ENCODE results near the gene SIK2.

The SIK2 gene

DNA sequence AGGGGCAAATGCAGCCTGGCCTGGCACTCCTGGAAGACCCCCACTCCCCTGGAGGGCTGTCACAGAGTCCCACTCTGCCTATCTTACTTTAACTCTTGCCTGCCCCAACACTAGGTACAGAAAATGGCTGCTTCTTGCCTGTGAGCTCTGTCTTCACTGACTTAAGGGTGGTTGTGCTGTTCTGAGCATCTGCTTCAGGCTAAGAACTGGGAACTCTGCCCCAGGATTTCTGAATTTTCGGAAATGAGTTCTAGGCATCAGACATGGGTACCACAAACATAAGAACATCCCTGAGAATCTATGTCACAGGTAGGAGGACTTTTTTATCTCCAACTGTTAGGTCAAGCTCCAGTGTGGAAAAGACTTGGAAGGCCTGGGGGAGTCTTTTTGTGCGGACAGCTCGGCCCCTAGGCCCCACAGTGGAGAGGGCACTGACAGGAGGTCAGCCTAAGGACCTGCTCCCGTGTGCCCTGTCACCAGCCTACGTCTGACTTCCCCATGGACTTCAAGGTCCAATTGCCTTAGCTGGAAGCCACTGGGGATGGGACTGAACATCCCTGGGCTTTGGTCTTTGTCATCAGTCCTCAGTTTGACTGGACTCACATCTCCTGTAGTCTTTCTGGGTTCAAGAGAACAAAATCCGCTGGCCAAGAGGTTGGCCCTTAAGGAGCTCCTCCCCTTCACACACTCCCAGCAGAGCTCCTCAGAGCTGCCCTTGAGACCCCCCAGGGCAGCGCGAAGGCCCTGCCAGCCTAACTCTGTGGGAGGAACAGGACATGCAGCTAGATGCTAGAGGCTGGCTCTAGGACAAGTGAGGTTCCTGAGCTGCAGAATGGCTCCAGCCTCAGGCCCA, 132.1 kb downstream of the SIK2 start:
- no peak for FAIRE-seq

DNA sequence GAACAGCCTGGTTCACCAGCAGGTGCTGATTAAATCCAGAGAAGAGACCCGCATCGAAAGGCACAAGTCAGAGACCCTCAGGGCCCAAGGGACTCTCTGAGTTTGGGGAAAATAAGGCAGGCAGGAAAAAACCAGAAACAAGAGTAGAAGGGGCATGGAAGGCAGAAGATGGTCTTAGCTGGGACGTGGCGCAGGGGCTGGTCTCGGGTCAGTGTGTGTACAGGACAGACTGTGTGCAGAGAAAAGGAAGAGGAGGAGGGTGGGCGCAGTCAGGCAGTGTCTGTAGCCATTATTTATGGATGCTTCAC, 132.7 kb downstream of the SIK2 start:
- no peak for FAIRE-seq

DNA sequence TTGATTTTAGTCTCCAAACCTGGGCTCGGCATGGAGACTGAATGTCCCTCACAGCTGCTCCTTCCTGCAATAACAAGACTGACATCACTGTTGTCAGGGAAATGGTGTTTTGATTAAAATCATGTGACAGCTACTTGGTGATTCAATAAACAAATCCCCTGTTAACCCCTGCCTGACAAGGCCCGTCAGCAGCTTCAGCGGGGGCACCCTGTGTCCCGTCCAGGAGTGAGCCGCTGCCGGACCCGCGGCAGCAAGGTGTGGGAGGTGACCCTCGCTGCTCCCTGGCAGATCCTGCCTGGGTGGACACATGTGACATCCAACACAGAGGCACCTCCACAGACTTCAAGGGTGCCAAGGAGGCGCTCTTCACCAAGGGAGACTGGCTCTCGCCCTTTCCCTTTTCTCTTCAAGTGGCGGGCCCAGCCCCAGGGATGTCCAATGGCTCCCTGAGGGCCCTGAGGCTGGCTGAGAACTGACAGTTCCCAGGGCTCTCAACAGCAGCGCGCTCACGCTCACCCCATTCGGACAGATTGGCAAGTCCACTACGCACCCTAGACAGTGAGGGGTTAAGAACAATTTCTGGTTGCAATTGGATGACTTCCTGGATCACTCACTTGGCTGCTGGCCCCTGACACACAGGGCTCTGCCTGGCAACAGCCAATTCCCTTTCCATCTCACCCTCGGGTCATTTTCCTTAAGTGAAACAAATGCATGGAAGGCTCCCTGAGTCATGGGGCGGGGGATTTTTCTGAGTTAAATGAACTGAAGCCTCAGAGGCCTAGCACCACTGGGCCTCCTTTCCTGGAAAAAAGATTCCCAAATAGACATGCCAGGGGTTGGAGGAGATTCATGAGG, 133.2 kb downstream of the SIK2 start:
- FAIRE-seq, result no peak

DNA sequence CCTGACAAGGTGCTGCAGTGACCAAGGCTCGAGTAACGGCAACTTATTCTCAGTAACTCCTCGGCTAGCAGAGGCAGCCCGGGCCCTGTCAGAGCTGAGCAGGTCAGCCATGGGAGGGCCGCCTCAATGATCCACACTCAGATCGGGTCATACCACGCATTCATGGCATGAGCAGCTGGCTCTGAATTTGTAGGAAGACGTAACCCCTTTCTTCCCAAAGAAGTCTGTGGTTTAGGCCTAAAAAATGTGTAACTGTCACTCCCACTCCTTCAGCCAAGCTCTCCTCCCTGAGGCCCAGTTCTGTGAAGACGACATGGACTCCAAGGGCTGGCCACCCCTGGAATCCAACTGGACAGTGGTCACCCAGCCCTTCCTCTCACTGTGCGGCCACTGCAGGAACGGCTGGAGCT, 133.9 kb downstream of the SIK2 start:
- no peak for FAIRE-seq

DNA sequence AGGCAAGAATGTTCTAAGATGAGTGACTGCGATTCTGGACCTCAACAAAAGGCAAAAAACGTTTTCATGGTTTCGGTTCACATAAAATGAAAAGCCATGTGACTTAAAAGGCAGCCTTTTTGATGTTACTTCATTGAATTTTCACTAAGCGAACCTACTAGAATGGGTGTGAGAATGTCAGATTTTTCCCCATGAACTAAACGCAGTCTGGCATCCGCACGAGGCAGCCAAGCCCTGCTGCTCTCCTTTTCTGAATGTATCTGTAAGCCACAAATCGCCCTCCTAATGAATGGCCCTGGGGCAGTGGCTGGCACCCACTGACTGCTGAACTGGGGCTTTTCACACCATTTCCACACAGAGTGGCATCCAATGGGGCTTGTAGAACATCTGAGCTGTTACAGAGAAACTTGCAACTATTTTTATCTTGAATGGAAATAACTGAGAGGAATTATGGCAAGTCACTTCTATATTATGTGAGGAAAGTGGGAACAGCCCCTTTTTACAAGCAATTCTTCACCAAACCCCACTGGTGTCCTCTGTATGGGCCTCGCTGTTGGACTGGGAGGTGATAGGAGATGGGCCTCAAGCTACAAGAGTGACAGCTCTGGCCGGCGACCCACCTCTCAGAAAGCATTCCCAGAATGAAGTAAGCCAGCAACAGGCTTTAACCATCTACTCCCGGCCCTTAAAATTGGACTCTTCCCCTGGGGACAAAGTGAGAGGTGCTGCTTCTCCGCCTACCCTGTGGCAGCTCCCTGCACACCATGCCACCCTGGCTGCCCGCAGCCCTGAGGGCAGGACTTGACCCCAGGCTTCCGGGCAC, 134.6 kb downstream of the SIK2 start:
- no peak for FAIRE-seq

DNA sequence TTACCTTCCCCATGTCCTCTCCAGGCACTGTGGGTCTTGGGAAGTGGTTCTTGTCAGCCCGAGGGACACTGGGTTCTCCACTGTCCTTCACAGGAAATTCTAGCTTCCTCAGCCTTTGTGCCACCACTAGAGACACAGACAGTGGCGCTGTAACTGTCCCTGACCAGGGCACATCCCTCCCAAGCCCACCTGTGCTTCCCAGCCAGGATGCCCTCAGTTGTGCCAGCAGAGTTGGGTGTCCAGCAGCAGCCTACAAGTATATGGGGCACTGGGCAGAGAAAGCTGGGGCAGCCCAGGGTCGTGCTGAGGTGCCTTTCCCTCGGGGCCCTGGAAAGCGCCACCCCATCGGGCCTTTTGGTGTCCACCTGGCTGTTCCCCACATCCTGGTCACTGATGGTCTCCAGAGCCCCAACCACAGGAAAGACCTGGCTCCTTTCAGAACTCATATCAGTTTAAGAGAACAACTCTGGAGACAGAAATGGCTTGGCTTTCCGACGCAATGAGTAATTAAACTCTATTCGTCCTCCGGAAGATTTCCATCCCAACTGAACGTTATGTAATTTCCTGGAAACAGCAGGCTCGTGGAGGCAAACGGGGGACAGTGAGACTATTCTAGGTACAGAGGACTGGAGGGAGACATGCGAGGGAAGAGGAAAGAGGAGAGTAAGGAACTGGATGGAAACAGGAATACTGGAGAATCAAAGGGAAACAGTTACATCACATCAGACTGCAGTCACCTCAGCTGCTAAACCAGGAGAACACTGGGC, 135.4 kb downstream of the SIK2 start:
- no peak for FAIRE-seq

DNA sequence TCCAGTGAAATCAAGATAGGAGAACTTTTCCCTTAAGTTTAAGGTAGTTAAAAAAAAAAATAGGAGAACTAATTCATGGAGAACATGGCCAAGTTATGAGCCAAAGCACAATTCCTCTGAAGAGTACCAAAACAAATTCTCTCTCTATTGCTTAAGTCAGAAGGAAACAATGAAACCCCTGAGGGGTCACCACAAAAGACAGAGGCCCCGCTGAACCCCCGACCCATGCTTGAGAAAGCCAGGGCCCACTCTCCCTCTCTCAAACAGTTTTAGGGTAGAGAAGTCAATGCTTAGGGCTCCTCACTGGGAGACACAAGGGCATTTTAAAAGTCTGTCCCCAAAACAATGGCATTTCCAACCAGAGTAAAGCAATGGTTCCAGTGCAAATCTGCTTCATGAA, 137.1 kb downstream of the SIK2 start:
- no peak for FAIRE-seq

DNA sequence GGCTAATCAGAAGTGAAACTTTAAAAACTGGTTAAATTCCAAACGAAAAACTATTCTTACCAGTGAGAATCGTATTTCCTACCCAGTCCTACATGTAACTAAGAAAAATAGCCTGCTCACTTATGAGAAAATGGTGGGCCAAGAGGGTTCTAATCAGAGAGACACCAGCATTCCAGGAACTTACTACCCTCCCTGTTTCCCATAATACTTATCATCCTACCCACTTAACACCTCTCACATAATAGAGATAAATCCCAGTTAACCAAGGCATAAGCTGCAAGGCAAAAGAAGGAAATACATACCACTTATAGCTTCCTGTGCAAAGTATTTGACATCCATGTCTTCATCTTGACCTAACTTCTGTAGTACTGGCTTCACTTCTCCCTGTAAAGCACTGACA, 139.5 kb downstream of the SIK2 start:
- no peak for FAIRE-seq

DNA sequence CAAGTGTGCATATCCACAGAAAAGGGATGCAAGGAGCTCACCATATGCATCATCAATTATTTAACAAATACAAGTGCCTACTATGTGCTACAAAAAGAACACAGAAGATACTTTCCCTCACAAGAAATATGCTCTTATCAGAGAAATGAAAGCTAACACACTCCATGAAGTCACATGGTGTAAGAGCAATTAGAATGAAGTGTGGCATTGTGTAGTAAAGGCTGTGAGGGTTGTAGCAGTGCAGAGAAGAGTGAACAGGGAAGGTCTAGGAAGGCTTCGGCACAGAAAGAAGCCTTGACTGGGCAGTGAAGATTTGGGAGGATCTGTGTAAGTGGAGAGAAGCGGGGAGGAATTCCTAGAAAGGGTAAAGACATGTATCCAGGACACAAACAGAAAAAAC, 141.5 kb downstream of the SIK2 start:
- no peak for FAIRE-seq

DNA sequence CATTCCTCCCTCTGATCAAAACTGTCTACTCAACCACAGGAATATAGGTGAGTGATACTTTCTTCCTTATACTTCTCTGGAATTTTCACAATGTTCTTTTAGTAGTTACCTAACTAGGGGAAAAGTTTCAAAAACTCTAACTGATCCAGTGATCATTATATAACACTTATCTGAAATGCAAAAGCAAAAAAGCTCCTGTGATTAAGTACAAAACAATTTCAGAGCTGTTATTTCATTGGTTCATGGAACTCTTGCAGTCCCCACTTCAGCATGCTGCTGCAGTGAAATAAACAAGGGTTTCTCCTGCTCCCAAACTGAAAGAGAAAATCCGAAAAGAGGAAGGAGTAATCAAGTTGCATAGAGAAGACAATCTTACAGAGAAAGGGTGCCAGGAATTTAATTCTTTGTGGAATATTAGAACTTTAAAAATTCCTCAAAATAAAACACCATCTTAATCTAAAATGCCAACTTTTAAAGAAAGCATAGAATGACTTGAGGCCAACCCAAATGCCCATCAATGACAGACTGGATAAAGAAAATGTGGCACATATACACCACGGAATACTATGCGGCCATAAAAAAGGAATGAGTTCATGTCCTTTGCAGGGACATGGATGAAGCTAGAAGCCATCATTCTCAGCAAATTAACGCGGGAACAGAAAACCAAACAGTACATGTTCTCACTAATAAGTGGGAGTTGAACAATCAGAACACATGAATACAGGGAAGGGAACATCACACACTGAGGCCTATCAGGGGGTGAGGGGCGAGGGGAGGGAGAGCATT, 143.7 kb downstream of the SIK2 start:
- FAIRE-seq, result no peak

DNA sequence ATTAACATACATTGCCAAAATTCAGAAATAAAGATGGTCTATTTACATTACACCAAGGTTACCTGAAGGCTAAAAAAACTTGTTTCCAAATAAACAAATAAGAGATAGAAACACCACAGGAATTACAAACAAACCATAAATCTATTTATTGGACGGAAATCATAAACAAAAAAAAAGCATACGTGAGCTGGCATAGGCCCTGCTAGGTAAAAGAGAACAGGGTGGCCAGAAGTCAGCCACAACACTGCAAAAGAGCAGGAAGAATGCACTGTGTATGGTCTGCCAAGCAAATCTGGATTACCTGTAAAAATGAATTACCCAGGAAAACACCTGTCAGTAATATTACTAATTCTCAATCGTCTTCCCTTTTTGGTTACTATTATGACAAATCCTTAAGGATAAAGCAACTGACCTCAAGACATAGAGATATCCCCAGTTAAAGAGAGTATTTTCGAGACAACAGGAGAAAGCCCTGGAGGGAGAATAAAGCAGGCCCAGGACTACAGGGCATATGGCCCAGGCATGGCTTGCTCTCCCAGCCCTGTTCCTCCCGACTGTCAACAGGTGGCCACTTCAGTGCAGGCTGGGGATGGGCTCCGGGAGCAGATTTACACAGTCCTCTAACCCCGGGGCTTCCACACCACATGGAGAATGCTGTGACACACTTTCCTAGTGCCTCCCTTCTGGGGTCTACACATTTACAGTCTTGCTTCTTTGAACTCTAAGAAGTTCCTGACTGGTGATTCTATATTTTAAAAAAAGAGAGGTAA, 146.0 kb downstream of the SIK2 start:
- FAIRE-seq, result no peak

DNA sequence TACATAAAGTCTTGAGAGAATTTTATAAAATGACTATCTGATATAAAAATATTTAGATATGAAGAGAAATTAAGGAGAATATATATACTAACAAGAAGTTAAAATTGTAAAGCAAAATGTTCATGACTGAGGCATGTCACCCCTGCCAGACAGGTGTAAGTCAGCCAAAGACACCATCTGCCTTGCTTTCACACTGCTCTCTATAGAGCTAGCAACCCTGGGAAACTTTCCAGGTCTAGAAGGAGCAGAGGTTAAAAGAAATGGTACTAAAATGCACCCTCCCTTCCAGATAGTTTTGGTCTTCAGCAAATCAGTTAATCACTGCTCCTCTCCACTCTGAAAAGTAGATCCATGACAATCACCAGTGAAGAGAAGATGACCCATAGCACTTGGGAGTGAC, 147.4 kb downstream of the SIK2 start:
- FAIRE-seq, result no peak

DNA sequence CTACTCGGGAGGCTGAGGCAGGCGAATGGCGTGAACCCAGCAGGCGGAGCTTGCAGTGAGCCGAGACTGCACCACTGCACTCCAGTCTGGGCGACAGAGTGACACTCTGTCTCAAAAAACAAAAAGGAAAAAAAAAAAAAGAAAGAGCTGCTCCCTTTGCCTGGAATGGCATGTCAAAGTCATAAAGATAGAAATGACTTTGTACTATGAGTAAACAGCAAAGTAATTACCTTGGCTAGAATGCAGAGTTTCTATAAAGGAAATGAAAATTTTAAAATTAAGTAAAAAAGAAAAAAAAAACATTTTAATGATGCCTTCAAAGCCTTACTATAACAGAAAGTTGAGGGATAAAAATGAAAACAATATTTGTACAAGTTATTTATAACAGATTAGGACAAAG, 153.8 kb downstream of the SIK2 start:
- no peak for FAIRE-seq

DNA sequence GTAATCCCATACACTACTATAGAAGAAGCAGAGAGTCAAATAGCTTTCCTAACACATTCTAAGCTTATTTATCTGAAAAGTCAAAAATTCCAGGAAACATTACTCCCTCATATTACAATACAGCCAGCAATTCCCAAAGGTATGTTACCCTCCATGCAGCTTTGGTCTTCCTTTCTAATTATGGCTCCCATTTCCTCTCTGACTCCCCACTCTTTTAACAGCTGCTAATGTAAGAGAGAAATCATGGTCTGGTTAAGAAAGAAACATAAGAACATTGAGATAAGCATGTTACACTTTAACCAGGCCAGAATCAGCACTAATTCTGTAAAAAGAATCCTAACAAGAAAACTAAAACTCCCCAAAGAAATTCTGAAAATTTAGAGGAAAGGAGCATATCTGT, 157.1 kb downstream of the SIK2 start:
- FAIRE-seq, result no peak

DNA sequence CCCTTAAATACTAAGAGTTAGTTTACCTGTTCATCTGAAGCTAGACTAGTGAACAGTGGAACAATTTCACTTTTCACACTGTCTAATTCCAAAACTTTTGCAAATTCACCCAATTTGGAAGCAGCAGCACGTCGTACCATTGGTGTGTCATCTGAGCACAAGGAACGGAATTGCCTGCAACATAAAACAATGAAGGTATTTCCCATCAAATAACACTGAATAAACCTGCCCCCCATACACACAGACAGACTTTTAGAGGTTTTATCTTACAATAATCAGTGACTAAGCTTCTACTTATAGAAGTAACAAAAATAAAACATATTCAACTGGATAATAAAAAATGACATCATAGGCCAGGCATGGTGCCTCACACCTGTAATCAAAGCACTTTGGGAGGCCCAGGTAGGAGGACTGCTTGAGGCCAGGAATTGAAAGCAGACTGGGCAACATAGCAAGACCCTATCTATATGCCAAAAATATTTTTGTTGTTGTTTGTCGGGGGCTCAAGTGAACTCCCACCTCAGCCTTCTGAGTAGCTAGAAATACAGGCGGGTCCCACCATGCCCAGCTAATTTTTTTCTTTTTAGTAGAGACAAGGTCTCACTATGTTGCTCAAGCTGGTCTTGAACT, 157.6 kb downstream of the SIK2 start:
- no peak for FAIRE-seq

DNA sequence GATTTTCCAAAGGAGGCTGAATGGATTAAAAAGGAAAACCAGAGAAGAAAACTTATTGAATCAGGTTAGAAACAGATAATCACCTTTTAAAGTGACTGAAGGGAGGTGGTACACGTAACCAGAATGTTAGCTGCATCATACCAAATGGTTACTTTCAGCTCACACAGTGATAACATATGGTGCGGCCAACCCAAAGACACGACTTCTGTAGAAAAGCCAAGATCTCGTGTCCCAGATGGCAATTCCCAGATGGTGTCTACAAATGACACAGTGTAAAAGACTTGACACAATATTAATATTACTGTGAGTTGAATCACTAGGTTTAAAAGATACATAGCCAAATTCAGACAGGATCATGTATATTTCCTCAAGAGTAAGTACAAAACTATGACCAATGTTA, 158.8 kb downstream of the SIK2 start:
- no peak for FAIRE-seq

DNA sequence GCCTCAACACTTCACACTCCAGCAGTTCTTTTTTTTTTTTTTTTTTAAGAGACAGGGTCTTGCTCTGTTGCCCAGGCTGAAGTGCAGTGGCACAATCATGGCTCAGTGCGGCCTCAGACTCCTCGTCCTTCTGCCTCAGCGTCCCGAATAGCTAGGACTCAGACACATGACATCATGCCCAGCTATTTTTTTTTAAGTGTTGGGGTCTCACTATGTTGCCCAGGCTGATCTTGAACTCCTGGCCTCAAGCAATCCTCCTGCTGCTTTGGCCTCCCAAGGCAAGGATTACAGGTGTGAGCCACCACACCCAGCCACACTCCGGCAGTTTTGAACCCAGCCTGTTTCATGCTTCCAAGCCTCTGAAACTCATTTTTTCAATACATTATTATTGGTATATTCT, 160.3 kb downstream of the SIK2 start:
- no peak for FAIRE-seq

DNA sequence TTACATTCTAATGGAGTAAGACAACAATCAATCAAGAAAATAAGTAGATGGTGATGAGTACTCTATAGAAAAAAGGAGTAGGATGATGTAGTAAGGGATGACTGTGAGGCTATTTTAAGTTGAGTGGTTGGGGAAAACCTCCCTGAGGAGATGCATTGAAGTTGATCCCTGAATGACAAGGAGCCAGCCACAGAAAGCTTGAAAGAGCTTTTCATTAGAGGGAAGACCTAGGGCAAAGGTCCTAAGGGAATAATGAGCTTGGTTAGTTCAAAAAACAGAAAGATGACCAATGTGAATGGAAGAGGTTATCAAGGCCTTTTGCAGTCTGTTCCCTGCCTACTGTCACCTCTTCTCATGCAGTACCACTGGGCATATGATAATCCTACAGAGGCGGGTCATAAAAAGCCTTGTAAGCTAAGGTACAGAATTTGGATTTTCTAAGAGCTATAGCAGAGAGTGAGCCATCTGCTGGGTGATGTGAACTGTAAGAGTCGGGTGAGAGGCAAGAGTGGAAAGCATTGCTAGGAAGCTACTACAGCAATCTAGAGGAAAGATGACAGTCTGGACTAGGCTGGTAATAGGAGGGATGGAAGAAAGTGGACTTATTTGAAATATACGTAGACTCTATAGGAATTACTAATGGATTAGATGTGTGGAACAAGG, 160.9 kb downstream of the SIK2 start:
- no peak for FAIRE-seq

DNA sequence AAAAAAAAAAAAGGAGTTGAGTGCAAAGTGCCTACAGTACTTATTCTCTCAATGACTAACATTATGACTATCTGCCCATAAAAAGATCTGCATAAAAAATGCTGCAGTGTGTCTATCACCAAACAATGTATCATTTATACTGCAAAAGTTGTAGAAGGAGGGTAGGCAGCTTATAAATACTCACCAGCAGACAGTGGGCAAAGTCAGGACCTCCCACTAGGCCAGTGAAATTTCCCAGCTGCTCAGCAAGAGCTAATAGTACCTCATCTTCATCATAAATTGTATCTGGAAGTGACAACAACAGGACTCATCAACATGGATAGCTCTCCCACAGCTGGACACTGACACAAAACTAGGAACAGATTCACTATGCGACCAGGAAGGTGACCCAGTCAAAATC, 162.4 kb downstream of the SIK2 start:
- FAIRE-seq, result no peak
